HG02588 (cell line): Measurements from ENCODE around the gene MT1G.
"Not testable (repeated sequence)": the region's sequence is repeated elsewhere in the genome, so short reads cannot be mapped to it uniquely, and the experiment has no call there.

Source experiments
- ATAC-seq: cut with Tn5 transposase; IDR thresholded peaks from one replicate; pipeline ENCODE4 v1.9.1; 2021; ENCODE audit warnings: mild to moderate bottlenecking, moderate library complexity; ENCODE audit not compliant: unreplicated experiment

MT1G gene

DNA sequence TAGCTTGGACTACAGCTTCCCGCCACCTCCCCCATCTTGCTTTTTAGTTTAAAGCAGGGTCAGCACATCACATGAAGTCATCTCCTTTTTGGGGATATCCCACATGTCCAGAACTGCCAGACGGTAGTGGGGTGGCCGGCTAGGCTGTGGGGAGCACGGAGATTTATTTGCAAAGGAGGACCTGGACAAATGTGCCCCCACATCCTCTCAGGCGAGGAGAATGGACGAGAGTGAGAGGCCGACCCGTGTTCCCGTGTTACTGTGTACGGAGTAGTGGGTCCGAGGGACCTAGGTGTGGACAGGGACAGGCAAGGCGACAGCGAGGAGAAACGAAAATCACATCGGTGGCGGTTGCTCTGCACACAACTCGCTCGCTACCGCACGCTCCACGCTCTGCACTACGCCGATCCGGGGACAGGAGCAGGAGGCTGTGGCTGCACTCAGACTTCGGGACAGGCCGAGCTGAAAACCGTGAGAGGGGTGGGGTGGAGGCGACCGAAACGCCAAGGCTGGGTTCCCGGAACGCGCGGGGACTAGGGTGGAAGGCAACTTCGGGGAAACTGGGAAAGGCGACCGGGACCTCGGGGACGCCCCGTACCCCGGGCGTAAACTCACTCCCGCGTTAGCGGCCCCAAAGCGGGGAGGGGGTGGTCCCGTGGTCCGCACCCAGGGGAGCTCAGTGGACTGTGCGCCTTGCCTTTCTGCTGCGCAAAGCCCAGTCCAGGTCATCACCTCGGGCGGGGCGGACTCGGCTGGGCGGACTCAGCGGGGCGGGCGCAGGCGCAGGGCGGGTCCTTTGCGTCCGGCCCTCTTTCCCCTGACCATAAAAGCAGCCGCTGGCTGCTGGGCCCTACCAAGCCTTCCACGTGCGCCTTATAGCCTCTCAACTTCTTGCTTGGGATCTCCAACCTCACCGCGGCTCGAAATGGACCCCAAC is 29.8 kb downstream of the MT1G start, which contains the start of gene MT1A:
TSS of gene MT1A (plus strand) at position 853 of the 937 bp plus-strand sequence. CDS start at position 926, 73 bp downstream.
- no peak for ATAC-seq

DNA sequence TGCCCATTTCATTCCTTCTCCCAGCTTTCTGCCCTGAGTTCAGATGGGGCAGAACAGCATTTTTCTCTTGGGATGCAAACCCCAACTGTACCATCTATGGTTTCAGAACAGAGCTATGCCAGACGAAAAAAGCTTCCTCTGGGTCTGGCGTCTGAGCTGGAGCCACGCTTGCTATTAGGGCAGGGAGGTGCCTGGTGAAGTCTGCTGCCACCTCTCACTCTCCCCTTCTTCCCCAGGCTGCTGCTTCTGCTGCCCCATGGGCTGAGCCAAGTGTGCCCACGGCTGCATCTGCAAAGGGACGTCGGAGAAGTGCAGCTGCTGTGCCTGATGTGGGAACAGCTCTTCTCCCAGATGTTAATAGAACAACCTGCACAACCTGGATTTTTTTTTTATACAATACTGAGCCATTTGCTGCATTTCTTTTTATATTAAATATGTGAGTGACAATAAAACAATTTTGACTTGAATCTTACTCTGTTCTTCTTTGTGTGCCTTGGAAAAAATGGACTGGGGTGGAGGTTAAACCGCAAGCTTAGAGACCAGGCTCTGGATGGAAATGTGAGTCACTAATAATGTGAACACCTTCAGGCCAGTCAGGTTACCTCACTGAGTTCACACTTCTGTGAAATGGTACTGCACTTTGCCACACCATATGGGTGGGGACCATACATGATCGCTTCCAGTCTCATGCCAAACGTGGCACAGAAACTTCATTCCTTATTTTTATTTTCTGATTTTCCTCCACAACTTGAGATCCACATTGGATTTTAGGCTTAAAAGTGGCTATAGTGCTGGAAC is 31.1 kb downstream of the MT1G start:
- no peak for ATAC-seq

- no peak for ATAC-seq
Observed at GRCh38 chr16:56635441-56635967, 32.4 kb downstream of the MT1G start.

DNA sequence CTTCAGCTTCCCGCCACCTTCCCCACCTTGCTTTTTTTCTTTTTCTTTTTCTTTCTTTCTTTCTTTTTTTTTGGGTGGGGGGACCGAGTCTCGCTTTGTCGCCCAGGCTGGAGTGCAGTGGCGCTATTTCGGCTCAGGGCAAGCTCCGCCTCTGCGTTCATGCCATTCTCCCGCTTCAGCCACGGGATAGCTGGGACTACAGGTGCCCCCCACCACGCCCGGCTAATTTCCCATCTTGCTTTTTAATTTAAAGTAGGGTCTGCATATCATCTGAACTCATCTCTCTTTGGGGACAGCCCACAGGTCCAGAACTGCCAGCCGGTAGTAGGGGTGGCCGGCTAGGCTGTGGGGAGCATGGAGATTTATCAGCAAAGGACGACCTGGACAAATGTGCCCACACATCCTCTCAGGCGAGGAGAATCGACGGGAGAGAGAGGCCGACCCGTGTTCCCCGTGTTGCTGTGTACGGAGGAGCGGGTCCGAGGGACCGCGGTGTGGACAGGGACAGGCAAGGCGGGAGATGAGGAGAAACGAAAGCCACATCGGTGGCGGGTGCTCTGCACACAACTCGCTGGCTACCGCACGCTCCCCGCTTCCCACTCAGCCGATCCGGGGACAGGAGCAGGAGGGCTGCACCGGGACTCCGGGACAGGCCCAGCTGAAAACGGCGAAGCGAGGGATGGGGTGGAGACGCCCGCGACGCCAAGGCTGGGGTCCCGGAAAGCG is 33.0 kb downstream of the MT1G start:
- ATAC-seq = no peak

DNA sequence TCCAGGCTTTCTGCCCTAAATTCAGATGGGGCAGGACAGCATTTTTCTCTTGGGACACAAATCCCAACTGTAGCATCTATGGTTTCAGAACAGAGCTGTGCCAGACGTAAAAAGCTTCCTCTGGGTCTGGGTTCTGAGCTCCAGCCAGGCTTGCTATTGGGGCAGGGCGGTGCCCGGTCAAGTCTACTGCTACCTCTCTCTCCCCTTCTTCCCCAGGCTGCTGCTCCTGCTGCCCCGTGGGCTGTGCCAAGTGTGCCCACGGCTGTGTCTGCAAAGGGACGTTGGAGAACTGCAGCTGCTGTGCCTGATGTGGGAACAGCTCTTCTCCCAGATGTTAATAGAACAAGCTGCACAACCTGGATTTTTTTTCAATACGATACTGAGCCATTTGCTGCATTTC is 34.3 kb downstream of the MT1G start:
- no peak for ATAC-seq

DNA sequence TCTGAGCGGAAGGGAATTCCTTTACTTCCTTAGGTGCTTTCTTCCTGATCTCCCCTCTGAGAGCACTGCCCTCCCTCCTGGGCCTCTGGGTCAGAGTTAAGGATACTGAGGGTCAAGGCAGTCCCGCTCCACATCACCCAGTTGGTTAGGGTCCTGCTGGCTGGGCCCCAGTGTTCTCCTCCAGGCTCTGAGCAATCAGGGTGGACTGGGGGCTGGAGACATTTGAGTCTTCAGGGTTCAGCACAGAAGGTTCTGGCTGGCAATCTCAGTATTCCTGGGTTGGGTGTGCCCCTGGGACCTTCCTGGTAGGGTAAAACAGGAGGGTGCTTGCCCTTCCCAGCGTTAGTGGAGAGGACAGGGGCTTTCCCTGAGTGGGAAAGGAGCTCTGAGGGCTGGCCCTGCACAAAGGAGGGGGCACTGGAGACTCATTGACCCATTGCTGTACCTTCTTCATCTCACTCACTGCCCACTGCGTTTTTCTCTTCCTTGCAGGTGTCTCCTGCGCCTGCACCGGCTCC is 35.0 kb downstream of the MT1G start:
- no peak for ATAC-seq

GRCh38 chr16:56632156-56632847 is 35.6 kb downstream of the MT1G start, which contains the start of gene MT1M:
Gene MT1M, plus strand, starts transcription at chr16:56632659. Its CDS starts 73 bp downstream, at chr16:56632732.
- ATAC-seq = no peak

DNA sequence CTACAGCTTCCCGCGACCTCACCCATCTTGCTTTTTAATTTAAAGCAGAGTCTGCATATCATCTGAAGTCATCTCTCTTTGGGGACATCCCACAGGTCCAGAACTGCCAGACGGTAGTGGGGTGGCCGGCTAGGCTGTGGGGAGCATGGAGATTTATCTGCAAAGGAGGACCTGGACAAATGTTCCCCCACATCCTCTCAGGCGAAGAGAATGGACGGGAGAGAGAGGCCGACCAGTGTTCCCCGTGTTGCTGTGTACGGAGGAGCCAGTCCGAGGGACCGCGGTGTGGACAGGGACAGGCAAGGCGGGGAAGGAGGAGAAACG is 36.1 kb downstream of the MT1G start:
- no peak for ATAC-seq

DNA sequence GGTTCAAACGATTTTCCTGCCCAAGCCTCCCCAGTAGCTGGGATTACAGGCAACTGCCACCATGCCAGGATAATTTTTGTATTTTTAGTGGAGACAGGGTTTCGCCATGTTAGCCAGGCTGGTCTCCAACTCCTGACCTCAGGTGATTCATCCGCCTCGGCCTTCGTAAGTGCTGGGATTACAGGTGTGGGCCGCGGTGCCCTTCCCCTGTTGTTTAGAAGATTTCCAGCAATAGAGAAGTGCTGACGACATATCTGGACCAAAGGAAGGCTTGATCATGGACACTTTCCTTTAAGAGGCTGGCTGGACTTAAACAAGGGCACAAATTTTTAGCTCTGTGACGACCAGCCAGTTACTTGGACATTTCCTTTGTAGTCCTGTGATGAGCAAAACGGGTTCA is 36.7 kb downstream of the MT1G start:
- no peak for ATAC-seq

DNA sequence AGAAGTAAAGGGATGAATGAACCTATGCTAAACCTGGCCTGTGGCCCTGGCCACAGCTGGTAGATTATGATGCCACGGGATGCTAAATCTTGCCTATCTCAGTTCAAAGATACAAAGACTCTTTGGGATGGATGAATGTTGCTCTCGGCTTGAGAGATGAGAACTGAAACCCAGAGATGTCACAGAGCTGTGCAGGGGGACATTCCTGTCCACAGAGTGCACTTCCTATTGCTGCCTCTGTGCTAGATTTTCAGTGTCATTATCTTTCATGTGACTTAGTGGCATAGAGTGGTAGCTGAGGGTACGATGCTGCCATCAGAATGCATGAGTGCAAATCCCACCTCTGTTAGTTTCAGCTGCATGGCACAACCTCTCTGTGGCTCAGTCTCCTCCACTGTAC is 37.7 kb downstream of the MT1G start:
- ATAC-seq = peak; percentile 65

GRCh38 chr16:56629531-56629930 is 38.3 kb downstream of the MT1G start:
- no peak for ATAC-seq

GRCh38 chr16:56628486-56629350 is 39.1 kb downstream of the MT1G start:
- no peak for ATAC-seq

GRCh38 chr16:56626685-56627084 is 41.2 kb downstream of the MT1G start:
- no peak for ATAC-seq

GRCh38 chr16:56625943-56626654 is 41.8 kb downstream of the MT1G start:
- ATAC-seq = peak; percentile 10

GRCh38 chr16:56625140-56625942 is 42.5 kb downstream of the MT1G start, which contains the start of gene MT1E:
Gene MT1E, plus strand, starts transcription at chr16:56625781. Its CDS starts 71 bp downstream, at chr16:56625852.
- ATAC-seq = peak; percentile 54

DNA sequence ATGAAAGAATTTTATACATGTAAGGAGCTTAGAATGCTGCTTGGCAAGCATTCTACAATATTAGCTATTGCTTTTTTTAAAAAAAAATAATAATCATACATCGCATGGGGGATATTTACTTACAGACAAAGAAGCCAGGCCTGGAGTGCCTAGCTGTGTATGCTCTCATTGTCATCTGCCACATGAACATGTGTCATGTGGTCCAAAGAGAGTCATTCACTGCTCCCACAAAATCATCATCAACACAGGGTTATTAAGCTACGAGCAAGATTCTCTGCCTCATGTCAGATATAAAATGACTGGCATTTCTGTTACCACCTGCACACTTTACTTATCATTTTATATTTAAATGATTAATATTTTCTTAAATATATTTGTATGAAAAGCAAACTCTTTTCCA is 44.2 kb downstream of the MT1G start:
- no peak for ATAC-seq

GRCh38 chr16:56623184-56623583 is 44.7 kb downstream of the MT1G start:
- ATAC-seq = not testable (repeated sequence)
